HG02759 (cell line): ENCODE measurements around the gene ABR.
"Not testable (repeated sequence)": the region's sequence is repeated elsewhere in the genome, so short reads cannot be mapped to it uniquely, and the experiment has no call there.

Source experiments
- ATAC-seq: cut with Tn5 transposase; IDR thresholded peaks from one replicate; pipeline ENCODE4 v1.9.1; 2021; ENCODE audit warnings: mild to moderate bottlenecking, moderate library complexity; ENCODE audit not compliant: unreplicated experiment

Gene ABR

DNA sequence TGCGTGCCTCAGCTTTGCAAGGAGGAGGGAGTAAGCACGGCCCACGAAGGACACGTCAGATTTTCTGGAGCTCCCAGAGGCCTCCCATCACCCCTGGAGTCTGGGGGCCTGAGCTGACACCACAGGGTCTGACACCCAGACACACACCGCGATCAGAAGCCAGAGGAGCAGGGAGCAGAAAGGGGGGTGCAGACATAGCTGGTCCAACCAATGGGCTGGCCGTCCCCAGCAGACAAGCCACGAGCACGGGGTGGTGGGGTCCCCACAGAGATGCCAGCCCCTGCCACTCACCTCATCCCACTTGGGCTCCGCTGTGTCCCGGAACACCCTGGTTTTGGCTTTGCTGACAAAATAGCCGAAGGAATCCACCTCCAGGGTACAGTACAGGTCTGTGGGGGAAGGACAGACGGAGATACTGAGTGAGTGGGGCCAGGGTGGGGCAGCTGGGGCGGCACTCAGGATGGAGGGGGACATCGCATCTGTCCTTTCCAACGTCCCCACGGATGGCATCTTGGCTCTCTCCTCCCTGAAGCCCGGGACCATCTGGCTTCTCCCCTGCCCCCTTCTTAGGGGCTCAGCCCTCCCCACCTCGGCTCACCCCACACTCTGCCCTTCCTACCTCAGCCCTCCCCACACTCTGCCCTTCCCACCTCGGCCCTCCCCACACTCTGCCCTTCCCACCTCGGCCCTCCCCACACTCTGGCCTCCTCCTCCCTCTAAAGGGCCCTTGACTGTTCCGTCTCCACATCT, 129.4 kb downstream of the ABR start:
- ATAC-seq: no peak

DNA sequence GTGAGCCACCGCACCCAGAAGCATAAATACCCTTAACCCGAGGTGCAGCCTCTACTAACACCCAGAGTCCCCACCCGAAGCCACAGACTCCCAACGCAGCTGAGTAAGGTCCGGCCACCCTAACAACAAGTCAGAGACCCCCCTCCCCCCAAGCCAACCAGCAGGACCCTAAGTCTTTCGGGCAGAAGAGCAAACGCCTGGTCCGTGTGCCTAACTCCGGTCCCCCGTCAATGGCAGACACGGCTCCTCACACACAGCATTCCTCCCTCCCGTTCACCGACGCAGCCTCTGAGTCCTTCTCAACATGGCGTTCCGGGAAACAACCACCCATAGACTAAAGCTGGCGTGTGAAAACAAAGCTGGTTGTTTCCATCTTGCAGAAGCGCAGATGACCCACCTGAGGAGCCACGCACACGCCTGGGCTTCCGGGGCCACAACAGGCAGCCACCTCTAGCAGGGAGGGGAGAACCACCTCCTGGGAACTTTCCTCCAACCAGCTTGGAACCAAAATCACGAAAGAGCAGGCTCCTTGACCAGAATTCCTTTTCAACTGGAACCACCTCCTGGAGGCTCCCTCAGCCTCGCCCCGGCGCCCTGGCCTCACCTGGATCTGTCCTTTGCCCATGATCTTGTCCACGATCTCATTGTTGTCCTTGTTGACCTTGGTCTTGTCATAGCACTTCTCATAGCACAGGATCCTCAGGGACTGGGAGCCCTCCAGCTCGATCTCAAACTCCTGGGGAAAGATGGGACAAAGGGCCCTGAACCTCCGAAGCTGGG, 130.1 kb downstream of the ABR start:
- no peak for ATAC-seq

DNA sequence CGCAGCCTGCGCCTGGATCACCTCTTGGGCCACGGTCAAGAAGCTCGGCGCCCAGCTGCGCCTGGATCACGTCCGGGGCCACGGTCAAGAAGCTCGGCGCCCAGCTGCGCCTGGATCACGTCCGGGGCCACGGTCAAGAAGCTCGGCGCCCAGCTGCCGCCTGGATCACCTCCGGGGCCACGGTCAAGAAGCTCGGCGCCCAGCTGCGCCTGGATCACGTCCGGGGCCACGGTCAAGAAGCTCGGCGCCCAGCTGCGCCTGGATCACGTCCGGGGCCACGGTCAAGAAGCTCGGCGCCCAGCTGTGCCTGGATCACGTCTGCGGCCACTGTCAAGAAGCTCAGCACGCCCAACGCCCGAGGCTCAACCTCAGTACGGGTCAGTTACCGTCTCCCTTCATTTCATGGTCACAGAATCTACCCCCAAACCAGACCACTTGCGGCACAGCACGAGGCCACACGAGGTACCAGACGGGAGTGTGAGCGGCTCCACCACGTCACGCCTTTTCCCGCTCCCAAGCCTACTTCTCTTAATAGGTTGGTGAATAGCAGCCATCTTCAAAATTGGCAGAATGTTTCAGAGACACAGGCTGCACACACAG, 131.2 kb downstream of the ABR start:
- ATAC-seq: not testable (repeated sequence)

DNA sequence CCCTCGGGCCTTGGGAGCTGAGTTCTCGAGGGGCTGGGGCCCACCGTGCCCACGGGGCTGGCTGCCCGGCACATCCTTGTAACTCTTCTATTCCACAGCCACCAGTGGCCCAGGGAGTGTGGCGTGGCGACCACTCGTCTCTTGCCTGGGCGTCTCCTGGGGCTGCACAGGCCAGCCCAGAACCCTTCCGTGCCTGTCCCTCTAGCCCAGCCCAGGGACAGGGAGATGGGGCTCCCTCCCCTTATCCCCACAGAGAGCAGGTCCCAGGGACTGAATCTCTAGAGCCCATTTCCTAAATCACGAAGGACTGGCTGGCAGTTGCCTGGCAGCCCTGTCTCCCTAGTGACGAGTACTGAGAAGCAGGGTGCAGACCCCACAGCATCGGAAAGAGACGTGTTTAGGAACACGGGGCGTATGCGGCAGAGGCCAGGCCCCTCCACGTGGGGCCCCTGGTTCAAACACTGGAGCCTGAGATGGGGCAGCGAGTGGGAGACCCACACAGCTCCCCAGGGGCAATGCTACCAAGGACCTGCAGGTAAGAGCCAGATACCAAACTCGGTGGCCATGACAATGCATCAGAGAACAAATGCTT, 131.8 kb downstream of the ABR start:
- no peak for ATAC-seq

DNA sequence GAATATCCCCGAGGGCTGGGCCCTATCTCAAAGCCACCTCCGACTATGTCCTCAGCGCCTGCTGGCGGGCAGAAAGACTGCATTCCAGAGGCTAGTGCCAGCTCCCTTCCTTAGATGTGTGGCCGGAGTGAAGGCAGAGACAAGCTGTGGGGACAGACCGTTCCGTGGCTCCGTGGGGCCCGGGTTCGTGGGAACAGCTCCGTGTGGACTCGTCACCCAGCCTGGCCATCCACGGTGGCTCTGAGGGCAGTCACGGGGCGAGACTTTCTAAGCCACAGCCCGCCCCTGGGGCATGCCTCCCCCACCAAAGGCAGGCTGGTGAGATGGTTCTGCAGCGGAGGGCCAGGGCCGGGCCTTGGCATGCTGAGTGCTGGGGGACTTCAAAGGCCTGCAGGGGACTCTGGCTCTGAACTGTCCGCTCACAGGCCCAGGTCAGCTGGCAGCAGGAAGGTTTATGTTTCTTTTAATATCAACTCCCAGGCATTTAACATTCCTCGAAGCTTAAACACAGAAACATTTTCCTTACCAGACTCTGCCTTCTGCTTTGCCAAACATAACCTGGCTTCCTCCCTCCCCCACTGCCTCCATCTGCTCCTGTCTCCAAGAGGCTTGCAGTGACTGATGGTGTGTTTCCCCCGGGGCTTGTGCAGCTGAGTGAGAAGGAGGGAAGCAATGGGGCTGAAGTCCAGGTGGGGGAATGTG, 132.5 kb downstream of the ABR start:
- ATAC-seq: no peak

DNA sequence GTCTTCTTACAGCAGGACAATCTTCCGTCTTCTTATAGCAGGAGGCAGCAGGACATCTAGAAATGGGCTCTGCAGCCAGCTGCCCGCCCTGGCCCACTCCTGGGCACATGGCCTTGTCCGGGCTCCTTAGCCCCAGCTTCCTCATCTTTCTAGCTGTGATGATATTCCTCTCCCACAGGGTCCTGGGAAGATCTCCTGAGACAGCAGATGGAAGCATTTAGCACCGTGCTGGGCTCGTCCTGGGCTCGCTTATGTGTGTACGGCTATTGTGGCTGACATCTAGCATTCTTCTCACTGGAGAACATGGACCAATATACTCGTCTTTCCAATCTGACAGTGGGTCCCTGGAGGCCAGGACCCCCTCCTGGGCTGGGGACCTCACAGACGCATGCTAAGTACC, 134.3 kb downstream of the ABR start:
- no peak for ATAC-seq

DNA sequence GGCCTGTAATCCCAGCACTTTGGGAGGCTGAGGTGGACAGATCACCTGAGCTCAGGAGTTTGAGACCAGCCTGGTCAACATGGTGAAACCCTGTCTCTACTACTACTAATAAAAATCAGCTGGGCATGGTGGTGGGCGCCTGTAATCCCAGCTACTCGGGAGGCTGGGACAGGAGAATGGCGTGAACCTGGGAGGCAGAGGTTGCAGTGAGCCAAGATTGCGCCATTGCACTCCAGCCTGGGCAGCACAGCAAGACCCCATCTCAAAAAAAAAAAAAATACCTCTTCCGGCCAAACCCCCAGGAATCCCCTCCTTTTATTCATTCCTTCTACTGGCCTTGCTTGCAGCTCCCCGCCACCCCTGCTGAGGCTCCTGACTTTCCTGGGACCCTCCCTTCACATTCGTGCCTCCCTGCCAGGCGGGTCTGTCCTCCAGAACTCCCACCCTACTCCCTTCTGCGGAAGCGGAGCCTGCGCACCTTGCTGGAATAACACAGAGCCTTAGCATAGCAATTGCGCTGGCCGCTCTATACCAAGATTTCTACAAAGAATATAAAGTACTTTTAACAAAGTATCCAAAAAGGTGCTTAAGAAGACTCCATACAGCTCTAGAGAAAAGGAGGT, 135.3 kb downstream of the ABR start:
- ATAC-seq: not testable (repeated sequence)

DNA sequence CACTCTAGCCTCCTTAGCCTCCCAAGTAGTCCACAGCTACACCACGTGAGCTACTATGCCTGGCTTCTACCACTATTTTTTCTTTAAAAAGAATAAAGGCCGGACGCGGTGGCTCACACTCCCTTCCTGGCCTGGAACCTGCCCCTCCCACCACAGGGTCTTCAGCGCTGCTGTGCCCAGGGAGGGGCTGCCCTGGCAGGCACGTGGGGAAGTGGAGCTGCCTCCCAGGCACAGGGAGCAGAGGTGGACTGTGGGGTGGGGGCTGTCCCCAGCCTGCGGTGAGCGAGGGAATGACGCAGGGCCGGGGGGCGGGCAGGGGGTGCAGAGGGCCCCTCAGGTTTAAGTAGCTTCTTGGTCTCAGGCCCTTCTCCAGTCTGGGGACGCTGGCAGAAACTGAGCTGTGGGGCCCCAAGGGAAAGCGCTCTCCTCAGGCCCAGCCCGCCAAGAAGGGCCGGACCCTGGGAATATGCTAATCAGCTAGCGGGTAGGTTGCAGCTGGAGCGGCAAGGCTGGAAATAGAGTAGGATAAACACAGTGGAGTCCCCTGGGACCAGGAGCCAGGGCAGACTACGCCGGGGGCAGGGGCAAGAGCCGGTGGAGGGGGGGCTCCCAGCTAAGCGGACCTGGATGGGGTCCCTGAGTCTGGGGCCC, 136.1 kb downstream of the ABR start:
- ATAC-seq: no peak

DNA sequence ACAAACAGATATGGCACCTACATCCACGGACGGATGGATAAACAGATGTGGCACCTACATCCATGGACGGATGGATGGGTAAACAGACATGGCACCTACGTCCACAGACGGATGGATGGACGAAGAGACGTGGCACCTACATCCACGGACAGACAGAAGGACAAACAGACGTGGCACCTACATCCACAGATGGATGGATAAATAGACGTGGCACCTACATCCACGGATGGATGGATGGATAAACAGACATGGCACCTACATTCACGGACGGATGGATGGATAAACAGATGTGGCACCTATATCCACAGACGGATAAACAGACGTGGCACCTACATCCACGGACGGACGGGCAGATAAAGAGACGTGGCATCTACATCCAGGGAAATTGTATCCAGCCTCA, 137.3 kb downstream of the ABR start:
- ATAC-seq: no peak

DNA sequence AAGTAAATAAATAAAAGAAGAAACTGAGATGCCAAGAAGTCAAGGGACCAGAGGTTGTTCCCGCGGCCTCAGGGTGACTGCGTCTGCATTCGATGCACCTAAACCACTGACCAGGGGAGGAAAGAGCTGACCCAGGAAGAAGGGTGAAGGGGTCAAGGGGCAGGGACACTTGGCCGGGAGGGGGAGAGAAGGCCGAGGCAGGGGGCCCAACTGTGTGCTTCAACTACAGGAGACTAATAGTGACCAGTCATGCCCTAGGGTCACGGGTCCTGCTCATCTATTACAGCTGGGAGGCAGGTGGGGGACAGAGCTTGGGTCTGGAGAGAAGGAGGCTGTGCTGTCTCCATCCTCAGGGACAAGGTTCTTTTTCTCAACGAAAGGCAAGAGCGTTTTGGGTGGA, 138.0 kb downstream of the ABR start:
- no peak for ATAC-seq

DNA sequence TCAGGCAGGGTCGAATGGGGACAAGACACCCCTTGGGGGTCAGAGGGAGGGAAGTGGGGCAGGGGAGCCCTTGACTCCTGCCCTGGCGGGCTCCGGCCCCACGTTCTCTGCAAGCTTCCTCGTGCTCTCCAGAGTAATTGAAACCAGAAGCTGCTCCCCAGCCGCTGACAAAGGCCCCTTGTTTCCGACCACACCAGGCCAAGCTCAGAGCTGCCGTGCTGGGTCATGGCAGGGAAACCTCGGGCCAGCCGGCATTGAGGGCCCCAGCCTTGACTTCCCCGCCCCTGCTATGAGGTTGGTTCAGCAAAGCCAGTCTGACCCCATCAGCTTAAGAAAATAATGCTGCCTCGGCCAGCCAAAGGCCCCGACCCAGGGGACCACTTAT, 139.6 kb downstream of the ABR start:
- no peak for ATAC-seq

DNA sequence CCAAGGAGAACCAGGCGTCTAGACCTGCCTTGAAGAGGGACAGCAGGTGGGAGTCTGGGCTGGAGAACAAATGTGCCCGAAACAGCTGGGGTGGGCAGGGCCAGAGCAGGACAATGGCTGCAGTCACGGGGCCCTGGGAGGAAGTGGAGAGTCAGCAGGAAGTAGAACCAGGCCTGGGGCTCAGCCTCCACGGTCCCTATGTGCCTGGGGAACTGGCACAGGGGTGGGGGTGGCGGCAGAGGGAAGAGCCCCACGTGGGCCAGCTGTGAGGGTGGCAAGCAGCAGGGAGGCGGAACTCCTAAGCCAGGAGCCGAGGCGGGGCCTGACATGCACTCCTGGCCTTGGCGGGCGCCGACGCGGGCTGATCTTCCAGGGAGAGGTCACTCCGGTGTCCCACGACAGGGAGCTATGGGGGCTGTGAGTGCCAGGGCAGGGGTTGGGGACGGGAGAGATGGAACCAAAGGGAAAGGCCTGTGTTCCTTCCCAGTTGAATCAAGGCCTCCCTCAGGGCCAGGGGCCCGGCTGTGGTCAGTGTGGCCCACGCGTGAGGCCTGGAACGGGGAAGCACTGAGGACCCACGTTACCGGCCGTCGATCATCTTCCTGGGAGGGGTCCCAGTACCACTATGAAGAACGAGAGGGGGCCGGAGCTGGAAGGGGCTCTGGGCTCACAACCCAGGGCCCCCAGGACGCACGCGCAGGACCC, 140.1 kb downstream of the ABR start:
- ATAC-seq: no peak

DNA sequence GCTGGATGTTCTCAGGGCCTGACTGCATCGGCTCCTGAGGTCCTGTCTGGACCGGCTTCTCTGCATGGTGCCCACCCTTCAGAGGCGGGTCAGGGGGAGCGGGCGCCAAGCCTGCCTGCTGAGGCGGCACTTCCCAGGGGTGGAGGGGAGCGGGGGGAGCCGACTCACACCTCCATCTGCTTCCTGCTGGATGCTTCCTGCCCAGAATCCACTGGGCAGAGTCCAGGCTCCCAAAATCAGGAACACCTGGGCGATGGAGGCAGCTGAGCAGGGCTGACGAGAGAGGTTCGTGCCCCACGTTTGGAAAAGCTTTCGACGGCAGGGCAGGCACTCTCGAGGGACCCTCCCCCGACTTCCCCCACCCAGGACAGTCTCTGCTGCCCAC, 140.7 kb downstream of the ABR start:
- ATAC-seq: no peak

DNA sequence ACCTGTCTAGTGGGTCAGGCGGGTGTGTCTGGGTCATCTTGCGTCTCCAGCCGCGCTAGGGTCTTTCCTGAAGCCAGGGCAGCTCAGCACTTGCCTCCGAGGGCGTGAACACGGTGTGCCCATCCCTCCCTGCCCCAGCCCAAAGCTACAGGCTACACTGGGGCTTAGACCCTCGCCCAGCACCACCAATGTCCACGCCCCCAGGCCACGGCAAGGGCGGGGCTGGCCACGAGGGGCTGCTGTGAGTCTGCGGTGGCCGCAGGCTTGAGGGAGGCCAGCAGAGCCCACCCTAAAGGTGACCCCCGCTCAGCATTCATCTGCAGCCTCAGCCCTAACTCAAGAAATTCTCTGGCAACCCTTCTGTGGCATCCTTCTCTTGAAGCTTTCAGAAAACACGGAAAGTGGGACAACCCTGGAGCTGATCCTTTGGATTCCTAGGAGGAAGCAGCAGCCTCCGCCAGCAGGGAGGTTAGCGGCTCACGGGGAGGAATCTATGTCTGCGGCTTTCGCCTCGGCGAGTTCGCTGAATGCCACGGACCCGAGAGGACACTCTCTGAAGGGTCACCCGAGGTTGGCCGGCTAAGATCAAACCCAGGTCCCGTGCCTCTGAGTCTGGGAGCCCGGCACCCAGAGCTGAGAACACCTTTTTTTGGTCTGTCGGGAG, 141.2 kb downstream of the ABR start:
- ATAC-seq: no peak

DNA sequence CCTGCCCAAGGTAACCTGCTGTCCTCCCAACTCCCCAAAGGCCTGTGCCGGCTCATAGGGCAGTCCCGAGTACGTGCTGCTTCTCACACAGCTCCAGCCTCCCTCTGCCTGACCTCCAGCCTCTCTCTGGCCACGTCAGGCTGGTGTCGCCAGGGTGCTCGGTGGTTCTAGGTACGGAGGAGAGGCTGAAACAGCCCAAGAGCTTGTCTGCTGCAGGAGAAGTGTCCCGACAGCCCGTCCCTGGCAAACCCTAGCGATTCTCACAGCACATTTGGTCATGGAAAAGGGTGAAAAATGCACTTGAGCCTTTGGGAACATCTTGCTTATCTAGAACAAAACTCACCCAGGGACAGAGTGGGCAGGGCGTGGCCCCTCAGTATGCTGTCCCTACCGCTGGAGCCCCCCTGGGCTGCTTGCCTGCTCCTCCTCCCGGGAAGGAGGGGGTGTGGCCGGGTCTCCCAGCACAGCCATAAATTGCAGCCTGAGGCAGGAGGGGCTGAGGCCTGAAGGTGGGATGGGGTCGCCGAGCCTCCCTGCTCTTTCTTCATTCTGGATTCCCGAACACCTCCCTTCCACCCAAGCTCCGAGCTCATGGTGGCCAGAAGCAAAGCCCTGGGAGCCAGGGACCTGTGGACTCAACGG, 142.4 kb downstream of the ABR start:
- no peak for ATAC-seq

DNA sequence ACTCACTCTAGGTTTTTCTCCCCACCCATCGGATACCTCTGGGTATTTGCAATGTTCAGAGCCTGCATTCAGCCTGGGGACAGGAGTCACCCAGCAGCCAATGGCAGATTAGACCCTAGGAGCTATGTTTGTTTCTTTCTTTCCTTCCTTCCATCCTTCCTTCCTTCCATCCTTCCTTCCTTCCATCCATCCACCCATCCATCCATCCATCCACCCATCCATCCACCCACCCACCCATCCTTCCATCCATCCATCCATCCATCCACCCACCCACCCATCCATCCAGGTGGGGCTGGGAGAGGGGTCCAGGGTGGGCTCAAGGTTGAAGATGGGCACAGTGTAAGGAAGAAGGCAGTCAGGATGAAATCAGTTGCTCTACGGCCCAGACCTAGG, 142.9 kb downstream of the ABR start:
- no peak for ATAC-seq

DNA sequence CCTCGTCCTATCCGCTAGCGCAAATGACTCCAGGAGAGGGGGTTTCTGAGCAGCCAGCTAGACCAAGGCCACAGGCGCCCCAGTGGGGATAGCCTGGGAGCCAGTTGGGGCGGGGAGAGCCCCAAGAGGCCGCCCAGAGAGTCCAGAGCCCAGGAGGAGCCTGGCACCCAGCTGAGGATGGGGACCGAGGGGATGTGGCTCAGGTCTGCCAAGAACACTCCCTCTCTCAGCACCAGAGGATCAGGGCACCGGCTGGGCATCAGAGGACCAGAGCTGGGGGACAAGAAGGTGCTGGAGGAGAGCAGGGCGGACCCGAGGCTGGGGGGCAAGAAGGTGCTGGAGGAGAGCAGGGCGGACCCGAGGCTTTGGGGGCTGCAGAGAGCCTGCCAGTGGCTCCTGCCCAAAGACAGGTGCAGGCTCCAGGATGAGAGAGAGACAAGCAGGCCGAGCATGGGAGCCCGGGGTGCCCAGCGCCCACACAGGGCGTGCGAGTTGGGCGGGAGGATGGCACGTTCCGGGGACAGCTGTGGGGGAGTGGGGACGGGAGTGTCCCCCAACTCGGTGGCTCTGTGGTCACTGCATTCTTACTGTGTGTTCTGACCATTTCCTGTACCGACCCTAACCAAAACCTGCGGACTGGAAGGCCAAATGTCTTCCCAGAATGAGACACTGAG, 143.5 kb downstream of the ABR start:
- no peak for ATAC-seq

DNA sequence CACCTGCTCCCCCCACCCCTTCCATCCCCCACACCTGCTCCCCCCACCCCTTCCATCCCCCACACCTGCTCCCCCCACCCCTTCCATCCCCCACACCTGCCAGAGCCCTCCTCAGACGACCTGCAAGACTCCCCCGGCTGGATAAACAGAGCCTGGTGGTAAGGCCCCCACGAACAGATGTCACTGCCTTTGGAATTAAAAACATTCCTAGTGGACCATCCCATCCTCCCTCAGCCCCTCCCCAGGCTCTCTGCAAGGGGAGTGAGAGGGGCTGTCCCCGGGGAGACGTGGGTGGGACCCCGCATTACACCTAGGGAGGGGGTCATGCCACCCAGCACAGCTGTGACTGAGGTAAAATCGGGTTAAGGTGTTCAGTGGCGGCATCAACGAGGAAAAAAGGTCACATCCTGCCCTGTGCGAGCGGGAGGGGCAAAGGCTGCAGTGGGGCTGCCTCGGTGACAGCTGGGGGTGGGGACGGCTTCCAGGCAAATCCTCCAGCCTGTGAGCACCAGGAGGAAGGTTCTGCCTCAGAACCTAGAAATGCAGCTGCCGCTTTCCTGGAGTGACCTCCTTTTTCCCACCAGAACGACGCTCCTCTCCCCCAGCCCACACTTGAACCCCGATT, 144.1 kb downstream of the ABR start:
- no peak for ATAC-seq
